Kidney (tissue), 14 donors: ENCODE data around the gene FAM107B. TPM values are rescaled to one million over a fixed set of nuclear protein-coding genes. Genes with fewer than 3 reads are reported as not detected.

Experiments
- DNase-seq, 5 donors: peaks; one replicate each; pipeline ENCODE4 v3.0.0-alpha.2; 2013 to 2020
- FAIRE-seq: peaks from 2 replicates; lab custom pipeline; 2012; peaks lifted over from hg19 to GRCh38; lab: Jason Lieb, UNC
- H3K27ac ChIP-seq, 2 donors: one replicate each; pipeline ENCODE4 v1.7.0; 2013; ENCODE audit warnings: low read depth in 2 of 2, low read length in 2 of 2, inconsistent platforms in 1 of 2
- H3K27me3 ChIP-seq: one replicate; pipeline ENCODE4 v1.7.1; 2013; ENCODE audit warnings: low read length, inconsistent platforms; ENCODE audit not compliant: control insufficient read depth, insufficient read depth
- H3K36me3 ChIP-seq, 3 donors: one replicate each; pipeline versions ENCODE4 v1.7.0 to v1.7.1; 2013; ENCODE audit warnings: low read length in 3 of 3, control low read depth in 1 of 3, inconsistent platforms in 1 of 3; ENCODE audit not compliant: insufficient read depth in 3 of 3, control insufficient read depth in 2 of 3
- H3K4me1 ChIP-seq, 3 donors: one replicate each; pipeline versions ENCODE4 v1.7.0 to v1.7.1; 2013; ENCODE audit warnings: low read length in 3 of 3, inconsistent platforms in 1 of 3, low read depth in 1 of 3; ENCODE audit not compliant: control insufficient read depth in 2 of 3, insufficient read depth in 2 of 3
- H3K4me3 ChIP-seq, 3 donors: one replicate each; pipeline versions ENCODE4 v1.7.0 to v1.8.1; 2013; ENCODE audit warnings: low read length in 3 of 3, control low read depth in 1 of 3, inconsistent platforms in 1 of 3
- H3K9ac ChIP-seq, 3 donors: one replicate each; pipeline versions ENCODE4 v1.7.0 to v1.7.1; 2013; ENCODE audit warnings: low read length in 3 of 3, control low read depth in 1 of 3, inconsistent platforms in 1 of 3
- H3K9me3 ChIP-seq, 3 donors: one replicate each; pipeline versions ENCODE4 v1.7.0 to v1.7.1; 2013; ENCODE audit warnings: low read length in 3 of 3, control low read depth in 1 of 3, inconsistent platforms in 1 of 3; ENCODE audit not compliant: control insufficient read depth in 2 of 3, insufficient read depth in 1 of 3
- intact Hi-C: fragments of 100-400 bp; cut with DNase I; formaldehyde crosslinking; loops from one replicate; pipeline ENCODE4 v1.11.1; 2022
- polyA plus RNA-seq: library from polyadenylated mRNA; stranded (reverse); fragments of 350-450 nt; fragmentation: Illumina TruSeq; extraction: RNeasy Lipid Tissue Mini Kit (QIAGEN cat#74804); gene quantifications from one replicate; pipeline ENCODE4 v1.2.3, GENCODE V29; 2014; ENCODE audit warnings: low read depth, low replicate concordance; ENCODE audit not compliant: insufficient read depth
- total RNA-seq: library from RNA; stranded (reverse); fragmentation: NEBNext Ultra II Directional; extraction: Animal tissue kit (Norgen Biotek cat#: 25700); gene quantifications from one replicate; pipeline ENCODE4 v1.2.1, GENCODE V29; 2021
- TF ChIP-seq, protein P1 (sequence below): IDR thresholded peaks from 3 replicates; pipeline ENCODE4 v1.5.1; 2012; ENCODE audit warnings: mild to moderate bottlenecking, moderate library complexity, borderline replicate concordance; ENCODE audit not compliant: insufficient read depth; ENCODE audit errors: extremely low read depth
- donor health status: control.
- donor health status: control.
- donor health status: control.
- donor health status: control.
- donor health status: control.
- donor health status: DM: yes; HTN: yes; CAD: no.
- donor health status: Normal renal cell carcinoma (clear cell type).

FAM107B gene
- total and polyA plus RNA-seq, 2 donors from 2014 or later = 105 to 122 TPM

DNA sequence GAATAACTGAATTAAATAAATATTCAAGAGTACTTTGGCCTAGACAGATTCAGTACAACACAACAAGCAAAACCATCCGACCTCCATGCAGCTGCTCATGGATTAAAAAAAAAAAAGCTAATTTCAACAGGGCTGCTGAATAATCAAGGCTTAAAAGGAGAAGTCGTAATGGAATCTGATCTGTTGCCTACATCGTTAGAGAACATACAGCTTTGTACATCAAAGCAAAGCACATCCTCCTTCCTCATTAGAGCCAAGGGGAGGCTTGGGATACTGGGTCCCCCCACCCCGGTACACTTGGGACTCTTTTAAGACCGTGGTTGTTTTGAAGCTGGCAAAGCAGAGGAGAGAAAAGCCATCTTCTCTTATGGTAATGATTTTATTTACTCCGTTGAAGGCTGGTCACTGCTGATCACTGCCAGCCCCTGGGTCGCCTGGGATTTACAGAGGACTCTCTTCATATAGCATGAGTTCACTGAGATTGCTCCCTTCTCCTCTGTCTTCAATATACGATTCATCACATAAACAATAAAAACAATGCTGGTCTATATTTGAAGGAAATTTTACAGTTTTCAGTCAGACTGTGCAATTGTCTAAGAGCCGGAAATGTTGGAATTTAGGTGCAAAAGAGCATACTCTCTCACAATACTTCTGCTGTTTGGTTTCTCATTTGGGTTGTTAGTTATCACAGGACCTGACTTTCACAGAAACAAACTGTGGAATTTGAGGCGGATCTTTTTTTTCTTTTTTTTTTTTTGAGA, 148.8 kb downstream of the FAM107B start:
- peak in 1 of 5 donors; percentile 39 for DNase-seq
- no peak for FAIRE-seq

DNA sequence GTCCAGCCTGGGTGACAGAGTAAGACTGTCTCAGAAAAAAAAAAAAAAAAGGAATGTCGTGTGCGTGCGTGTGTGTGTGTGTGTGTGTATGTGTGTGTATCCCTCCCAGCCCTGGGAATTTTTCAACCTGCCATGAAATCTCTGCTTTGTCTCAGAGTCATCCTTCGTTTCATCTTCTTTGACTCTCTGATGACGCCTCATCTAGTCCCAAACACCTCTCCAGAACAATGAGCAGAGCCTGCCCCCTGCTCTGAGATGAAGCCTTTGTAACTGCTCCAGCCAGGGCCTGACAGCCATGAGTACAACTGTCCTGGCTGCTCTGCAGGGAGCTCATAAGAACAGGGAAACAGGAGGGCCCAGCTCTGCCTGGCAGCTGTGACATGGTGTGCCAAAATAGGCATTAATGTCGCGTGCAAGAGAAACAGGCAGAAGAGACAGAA, 149.5 kb downstream of the FAM107B start:
- TF ChIP-seq, protein P1, sequence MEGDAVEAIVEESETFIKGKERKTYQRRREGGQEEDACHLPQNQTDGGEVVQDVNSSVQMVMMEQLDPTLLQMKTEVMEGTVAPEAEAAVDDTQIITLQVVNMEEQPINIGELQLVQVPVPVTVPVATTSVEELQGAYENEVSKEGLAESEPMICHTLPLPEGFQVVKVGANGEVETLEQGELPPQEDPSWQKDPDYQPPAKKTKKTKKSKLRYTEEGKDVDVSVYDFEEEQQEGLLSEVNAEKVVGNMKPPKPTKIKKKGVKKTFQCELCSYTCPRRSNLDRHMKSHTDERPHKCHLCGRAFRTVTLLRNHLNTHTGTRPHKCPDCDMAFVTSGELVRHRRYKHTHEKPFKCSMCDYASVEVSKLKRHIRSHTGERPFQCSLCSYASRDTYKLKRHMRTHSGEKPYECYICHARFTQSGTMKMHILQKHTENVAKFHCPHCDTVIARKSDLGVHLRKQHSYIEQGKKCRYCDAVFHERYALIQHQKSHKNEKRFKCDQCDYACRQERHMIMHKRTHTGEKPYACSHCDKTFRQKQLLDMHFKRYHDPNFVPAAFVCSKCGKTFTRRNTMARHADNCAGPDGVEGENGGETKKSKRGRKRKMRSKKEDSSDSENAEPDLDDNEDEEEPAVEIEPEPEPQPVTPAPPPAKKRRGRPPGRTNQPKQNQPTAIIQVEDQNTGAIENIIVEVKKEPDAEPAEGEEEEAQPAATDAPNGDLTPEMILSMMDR = no peak
- no peaks in the 10 kb centered on the region for H3K27me3 ChIP-seq
- H3K9ac ChIP-seq = no peak overlapping the region
- H3K4me1 ChIP-seq = no peaks in the 10 kb centered on the region
- H3K36me3 ChIP-seq = no peaks in the 10 kb centered on the region
- H3K9me3 ChIP-seq = no peaks in the 10 kb centered on the region
- H3K27ac ChIP-seq = no peak overlapping the region
- FAIRE-seq (no peak), DNase-seq (peak in 2 of 5 donors; percentile 26 to 32)
- intact Hi-C loops = no loop called here
- no peak overlapping the region for H3K4me3 ChIP-seq

More for the DNA sequence above, 148.8 kb downstream of the FAM107B start:
- Histone ChIP-seq H3K36me3 (no peaks in the 10 kb centered on the region), H3K4me1 (no peaks in the 10 kb centered on the region), H3K4me3 (no peak overlapping the region), H3K27me3 (no peaks in the 10 kb centered on the region), H3K9me3 (no peaks in the 10 kb centered on the region), H3K9ac (no peak overlapping the region), H3K27ac (no peak overlapping the region)
- intact Hi-C loops = no loop called here
- TF ChIP-seq, protein P1 = no peak

DNA sequence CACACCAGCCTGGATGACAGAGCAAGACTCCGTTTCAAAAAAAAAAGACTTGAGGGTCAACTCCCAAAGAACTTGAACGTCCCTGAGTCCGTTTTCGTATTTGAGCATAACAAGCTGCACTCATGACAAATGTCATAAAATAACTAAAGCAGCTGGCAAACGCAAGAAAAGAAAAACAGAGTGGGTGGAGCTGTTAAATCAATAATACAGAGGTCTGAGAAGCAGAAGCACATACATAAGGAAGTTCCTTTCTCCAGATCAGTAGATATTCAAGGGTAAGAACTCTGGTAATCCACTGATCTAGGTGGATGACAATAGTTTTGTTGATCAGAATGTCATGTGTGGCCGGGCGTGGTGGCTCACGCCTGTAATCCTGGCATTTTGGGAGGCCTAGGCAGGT, 150.1 kb downstream of the FAM107B start:
- no peak overlapping the region for H3K9ac ChIP-seq
- no peaks in the 10 kb centered on the region for H3K4me1 ChIP-seq

More for the DNA sequence above, 150.1 kb downstream of the FAM107B start:
- Histone ChIP-seq H3K4me3 (no peak overlapping the region), H3K36me3 (no peaks in the 10 kb centered on the region), H3K27me3 (no peaks in the 10 kb centered on the region), H3K27ac (no peak overlapping the region), H3K9me3 (no peaks in the 10 kb centered on the region)
- intact Hi-C loops = no loop called here
- DNase-seq (peak in 1 of 5 donors; percentile 21), FAIRE-seq (no peak)
- TF ChIP-seq, protein P1 = no peak
